ENCODE data around the gene SEMA3G. TPM values are rescaled to one million over a fixed set of nuclear protein-coding genes. Genes with fewer than 3 reads are reported as not detected.

The SEMA3G gene
- total RNA-seq, 2 donors from 2014 or later, result 1.5 to 2.3 TPM

Other genes starting within 250 kb of the SEMA3G start
- 10 to 100 TPM; 14.4 to 15.6 TPM for gene ALAS1, start 246.9 kb downstream of the SEMA3G start, total RNA-seq
- under 1 TPM in 1 of 2 donors, not detected in 1; 0.42 TPM for gene TLR9, start 219.5 kb downstream of the SEMA3G start, total RNA-seq
- 10 to 100 TPM; 44.8 to 48.2 TPM for gene TWF2, start 205.9 kb downstream of the SEMA3G start, total RNA-seq
- gene PPM1M, start 199.3 kb downstream of the SEMA3G start, total RNA-seq, result 10 to 100 TPM; 43.9 to 58.0 TPM
- 100 to 1,000 TPM; 109 to 114 TPM for gene WDR82, start 166.5 kb downstream of the SEMA3G start, total RNA-seq
- 10 to 100 TPM; 30.6 to 42.2 TPM for gene GLYCTK, start 157.3 kb downstream of the SEMA3G start, total RNA-seq
- 10 to 100 TPM; 50.3 to 58.5 TPM for gene DNAH1, start 128.8 kb downstream of the SEMA3G start, total RNA-seq
- gene BAP1, start 35.1 kb downstream of the SEMA3G start, total RNA-seq, result 100 to 1,000 TPM; 107 to 114 TPM
- 10 to 100 TPM; 11.1 to 13.0 TPM for gene PHF7, start 34.4 kb downstream of the SEMA3G start, total RNA-seq
- gene TNNC1, start 8.9 kb upstream of the SEMA3G start, total RNA-seq, result 1 to 10 TPM; 3.7 to 3.8 TPM
- 100 to 1,000 TPM; 121 to 146 TPM for gene NISCH, start 10.5 kb upstream of the SEMA3G start, total RNA-seq
- gene STAB1, start 50.2 kb upstream of the SEMA3G start, total RNA-seq, result 1 to 10 TPM; 1.7 to 4.9 TPM
- gene NT5DC2, start 88.8 kb upstream of the SEMA3G start, total RNA-seq, result 1 to 10 TPM; 2.3 to 2.5 TPM
- gene UQCC5, start 91.5 kb upstream of the SEMA3G start, total RNA-seq, result 1 to 10 TPM; 4.9 to 8.0 TPM
- 10 to 100 TPM; 62.8 to 70.8 TPM for gene PBRM1, start 240.8 kb upstream of the SEMA3G start, total RNA-seq
- 100 to 1,000 TPM; 109 to 117 TPM for gene GNL3, start 240.9 kb upstream of the SEMA3G start, total RNA-seq